HepG2 (cell line): ENCODE results near the gene PCDHA9. TPM values are rescaled to one million over a fixed set of nuclear protein-coding genes. Genes with fewer than 3 reads are reported as not detected.
A peak's percentile ranks its signal among the peaks of the same experiment; 100 is the strongest.
"Not testable (repeated sequence)": the region's sequence is repeated elsewhere in the genome, so short reads cannot be mapped to it uniquely, and the experiment has no call there.

Experiments
- ATAC-seq: fragments of 200-7000 bp; cut with Tn5 transposase; 3 replicates; pipeline ENCODE4 v1.9.1; 2020; ENCODE audit warnings: mild to moderate bottlenecking, moderate library complexity
- BruUV-seq: library from RNA; stranded (reverse); fragments of 400-500 nt; replicated peaks from 2 replicates; lab custom pipeline; 2021; lab: Mats Ljungman, UMichigan
- CTCF ChIA-PET: fragments of 300-600 bp; formaldehyde crosslinking; extraction: SDS; loops from one replicate; lab custom pipeline; 2021; ENCODE audit warnings: low total read pairs, inconsistent platforms, low intra/inter-chr PET ratio; lab: Yijun Ruan, JAX
- POLR2A ChIA-PET: fragments of 350-600 bp; sonication (Branson Sonifier 250); formaldehyde crosslinking; loops from one replicate; lab custom pipeline; 2020; ENCODE audit warnings: antibody characterized with exemption, inconsistent platforms; lab: Yijun Ruan, JAX
- DNase-seq: peaks from one replicate; pipeline ENCODE4 v3.0.0-alpha.2; 2015; ENCODE audit warnings: low spot score
- FAIRE-seq: peaks from 3 replicates; lab custom pipeline; 2011; peaks lifted over from hg19 to GRCh38; lab: Jason Lieb, UNC
- H2AFZ ChIP-seq: one replicate; pipeline ENCODE4 v1.6.1; 2011; ENCODE audit warnings: low read length, inconsistent platforms
- H3K27ac ChIP-seq: fragments of 300-600 bp; 3 replicates; pipeline ENCODE4 v1.8.0; 2011; ENCODE audit warnings: mixed run types, mild to moderate bottlenecking, mixed read lengths, low read length, inconsistent platforms; ENCODE audit not compliant: insufficient read depth; ENCODE audit errors: extremely low read length
- H3K27me3 ChIP-seq, 2 experiments: fragments of 200-600 bp in 1 of 2; 2 replicates in 1 of 2; 3 replicates in 1 of 2; pipeline versions ENCODE4 v1.6.0 to v1.8.0; 2011; ENCODE audit warnings: low read length in 2 of 2, mild to moderate bottlenecking in 2 of 2, moderate library complexity in 2 of 2, inconsistent platforms in 1 of 2; ENCODE audit not compliant: insufficient read depth in 2 of 2, control insufficient read depth in 1 of 2
- H3K36me3 ChIP-seq, 2 experiments: fragments of 200-600 bp in 1 of 2; replicated peaks in 1 of 2; 2 replicates in 1 of 2; 3 replicates in 1 of 2; pipeline versions ENCODE4 v1.5.1 to v1.8.0; 2011; ENCODE audit warnings: low read length in 2 of 2, inconsistent platforms in 1 of 2; ENCODE audit not compliant: insufficient read depth in 2 of 2, control insufficient read depth in 1 of 2
- H3K4me1 ChIP-seq: 2 replicates; pipeline ENCODE4 v1.5.1; 2012; ENCODE audit warnings: low read length, inconsistent platforms; ENCODE audit not compliant: insufficient read depth
- H3K4me2 ChIP-seq: 2 replicates; pipeline ENCODE4 v1.6.0; 2011; ENCODE audit warnings: low read depth, low read length, inconsistent platforms
- H3K4me3 ChIP-seq, 3 experiments: fragments of 200-600 bp in 1 of 3; sonication (generic), shearing (Covaris generic) in 1 of 3; replicated peaks in 1 of 3; 2 replicates each; pipeline ENCODE4 v1.5.1; 2011 to 2016; ENCODE audit warnings: low read length in 3 of 3, inconsistent platforms in 2 of 3, low read depth in 2 of 3, mild to moderate bottlenecking in 2 of 3, control low read depth in 1 of 3, mixed read lengths in 1 of 3; ENCODE audit not compliant: insufficient read depth in 1 of 3
- H3K79me2 ChIP-seq: one replicate; pipeline ENCODE4 v1.6.1; 2011; ENCODE audit warnings: low read length, inconsistent platforms; ENCODE audit not compliant: insufficient read depth
- H3K9ac ChIP-seq: 2 replicates; pipeline ENCODE4 v1.6.0; 2011; ENCODE audit warnings: mild to moderate bottlenecking, low read depth, low read length, inconsistent platforms; ENCODE audit not compliant: insufficient read depth
- H3K9me3 ChIP-seq: 2 replicates; pipeline ENCODE4 v1.5.1; 2012; ENCODE audit warnings: mild to moderate bottlenecking, low read length
- H4K20me1 ChIP-seq: 2 replicates; pipeline ENCODE4 v1.6.0; 2011; ENCODE audit warnings: inconsistent platforms, mild to moderate bottlenecking, low read length, moderate library complexity; ENCODE audit not compliant: insufficient read depth
- ADNP ChIP-seq: sonication (generic); formaldehyde crosslinking; IDR thresholded peaks from 2 replicates; pipeline ENCODE4 v1.4.0; 2020; ENCODE audit warnings: missing genetic modification reagents
- CTCF ChIP-seq: sonication (generic); formaldehyde crosslinking; IDR thresholded peaks from 2 replicates; pipeline ENCODE4 v1.5.0; 2020; ENCODE audit warnings: mild to moderate bottlenecking, missing genetic modification reagents, moderate library complexity
- DNMT1 ChIP-seq: sonication (generic); formaldehyde crosslinking; IDR thresholded peaks from 2 replicates; pipeline ENCODE4 v1.5.1; 2020; ENCODE audit warnings: mild to moderate bottlenecking, missing genetic modification reagents
- HES4 ChIP-seq: sonication (generic); formaldehyde crosslinking; IDR thresholded peaks from 2 replicates; pipeline ENCODE4 v1.9.0; 2021; ENCODE audit warnings: mild to moderate bottlenecking, missing genetic modification reagents, borderline replicate concordance
- NFATC3 ChIP-seq: sonication (generic); formaldehyde crosslinking; IDR thresholded peaks from 2 replicates; pipeline ENCODE4 v1.5.1; 2020; ENCODE audit warnings: mild to moderate bottlenecking, missing genetic modification reagents
- PCBP2 ChIP-seq: fragments of 200-400 bp; formaldehyde crosslinking; optimal IDR thresholded peaks from 2 replicates; pipeline ENCODE3; 2018; ENCODE audit warnings: low read length, low read depth; ENCODE audit not compliant: poor library complexity, severe bottlenecking
- PLSCR1 ChIP-seq: sonication (generic); formaldehyde crosslinking; IDR thresholded peaks from 2 replicates; pipeline ENCODE4 v1.5.0; 2020; ENCODE audit warnings: missing genetic modification reagents, mild to moderate bottlenecking, borderline replicate concordance
- STAG1 ChIP-seq: sonication (generic); formaldehyde crosslinking; IDR thresholded peaks from 2 replicates; pipeline ENCODE4 v1.4.0; 2020; ENCODE audit warnings: missing genetic modification reagents
- ZIK1 ChIP-seq: sonication (generic); formaldehyde crosslinking; IDR thresholded peaks from 2 replicates; pipeline ENCODE4 v1.5.0; 2020; ENCODE audit warnings: mild to moderate bottlenecking, low read depth, missing genetic modification reagents, borderline replicate concordance
- ZNF263 ChIP-seq: sonication (generic); formaldehyde crosslinking; IDR thresholded peaks from 2 replicates; pipeline ENCODE4 v1.4.0; 2020; ENCODE audit warnings: missing genetic modification reagents
- ZNF296 ChIP-seq: sonication (generic); formaldehyde crosslinking; conservative IDR thresholded peaks from 2 replicates; pipeline ENCODE4 v1.5.0; 2020; ENCODE audit warnings: mild to moderate bottlenecking, missing genetic modification reagents
- WGBS: methylation state at CpG from one replicate; pipeline ENCODE4 v1.1.6; 2017; ENCODE audit warnings: low lambda C conversion rate; 5-methylcytosine and 5-hydroxymethylcytosine counted together
- in situ Hi-C: cut with HindIII; loops from 2 replicates; pipeline ENCODE4 v1.10.0; 2017; ENCODE audit warnings: low pct_unique_long_range_greater_than_20kb; ENCODE audit not compliant: extremely low pct_ligation_motif_present
- intact Hi-C: fragments of 100-400 bp; cut with micrococcal nuclease; formaldehyde crosslinking; loops from one replicate; pipeline ENCODE4 v1.10.0; 2022; ENCODE audit not compliant: unreplicated experiment
- polyA plus RNA-seq, 8 experiments: library from polyadenylated mRNA; depleted of rRNA in 3 of 8; stranded (reverse) in 7 of 8; unstranded in 1 of 8; fragments of >200 nt; fragmentation: Illumina TruSeq in 4 of 8; extraction: Trizol in 4 of 8; gene quantifications; 2 replicates each; pipeline versions ENCODE4 v1.2.1 to v1.2.3, GENCODE V29; 2011 to 2016; ENCODE audit warnings: low read depth in 4 of 8, missing spikeins in 1 of 8, mixed read lengths in 1 of 8; ENCODE audit not compliant: insufficient read depth in 1 of 8
- total RNA-seq, 5 experiments: library from RNA; depleted of rRNA; stranded (reverse); fragments of >200 nt; fragmentation: Illumina TruSeq; extraction: Trizol; gene quantifications; 2 replicates each; pipeline ENCODE4 v1.2.3, GENCODE V29; 2016; ENCODE audit warnings: low read depth in 1 of 5

Gene PCDHA9
- total and polyA plus RNA-seq, 2 of the 13 experiments (the other 11 are each of a cell fraction or from before 2014, with no cell fraction given) = 0.03 TPM; not detected in 1

GRCh38 chr5:140849831-140850634 is 1.9 kb downstream of the PCDHA9 start:
- H3K9me3 ChIP-seq, DNase-seq, H3K9ac ChIP-seq, ATAC-seq, BruUV-seq, H3K79me2 ChIP-seq, H3K4me1 ChIP-seq, POLR2A ChIA-PET, H3K4me3 ChIP-seq, H3K27me3 ChIP-seq, H3K27ac ChIP-seq, intact Hi-C loops, in situ Hi-C loops, FAIRE-seq, CTCF ChIA-PET, H2AFZ ChIP-seq, H3K4me2 ChIP-seq, H3K36me3 ChIP-seq, H4K20me1 ChIP-seq: not testable (repeated sequence)
- WGBS = 84% methylated on average over 93 of the region's 101 CpGs
- TF ChIP-seq DNMT1 (CRISPR knock-in tag) = 0 out of 2 replicates have a peak, but pooled peaks have one; percentile 31

- Histone ChIP-seq H3K4me3 (no peak within 1 kb of the TSS), H3K27ac (no peak within 1 kb of the TSS), H3K4me1 (no peaks in the 10 kb centered on the region), H3K9me3 (no peaks in the 10 kb centered on the region), H2AFZ (no peak within 1 kb of the TSS), H3K36me3 (no peaks in the 10 kb centered on the region), H4K20me1 (no peaks in the 10 kb centered on the region), H3K79me2 (no peaks in the 10 kb centered on the region), H3K9ac (no peak within 1 kb of the TSS), H3K4me2 (no peak within 1 kb of the TSS), H3K27me3 (no peaks in the 10 kb centered on the region)
- ChIA-PET POLR2A (no interaction called here), CTCF (interaction anchor here (1.1 kb wide), 1 partner anchor 185 kb away, joined by 4 read pairs; no protein-coding TSS in a partner anchor)
- FAIRE-seq (no peak), DNase-seq (peak; percentile 6), ATAC-seq (no peak)
- 68% methylated on average over 43 of the region's 44 CpGs for WGBS
- intact Hi-C loops = no loop called here
- in situ Hi-C loops = no loop called here
- no TSS peak for BruUV-seq
- TF ChIP-seq ZNF296 (no peak), PLSCR1 (no peak), ADNP (no peak), PCBP2 (no peak), ZIK1 (CRISPR knock-in tag) (no peak), CTCF (CRISPR knock-in tag) (peak; percentile 55), NFATC3 (CRISPR knock-in tag) (no peak), ZNF263 (CRISPR knock-in tag) (no peak), HES4 (no peak), STAG1 (CRISPR knock-in tag) (peak; percentile 46)
These were observed 7.8 kb downstream of the PCDHA9 start, which contains the start of gene PCDHA10 for GRCh38 chr5:140855772-140856674. TSS of gene PCDHA10 (plus strand) at chr5:140855897. CDS start at chr5:140856049, 152 bp downstream.
